Heart left ventricle (tissue), 16 donors: ENCODE measurements around the gene CDK6. TPM values are rescaled to one million over a fixed set of nuclear protein-coding genes. Genes with fewer than 3 reads are reported as not detected.

Source experiments
- ATAC-seq, 4 donors: fragments of 200-7000 bp; cut with Tn5 transposase; one replicate each; pipeline ENCODE4 v1.9.1; 2020 to 2022; ENCODE audit warnings: moderate library complexity in 4 of 4, mild to moderate bottlenecking in 3 of 4, moderate number of reproducible peaks in 1 of 4
- DNase-seq, 5 donors: peaks; one replicate each; pipeline ENCODE4 v3.0.0-alpha.2; 2020
- H3K27ac ChIP-seq, 12 donors: fragments of 200-600 bp; sonication (generic) in 4 of 12; one replicate each; pipeline versions ENCODE4 v1.5.0 to v1.8.0; 2016 to 2022; ENCODE audit warnings: mild to moderate bottlenecking in 2 of 12
- H3K27me3 ChIP-seq, 9 donors: fragments of 200-600 bp; sonication (generic) in 2 of 9; one replicate each; pipeline versions ENCODE4 v1.5.1 to v1.8.0; 2016 to 2022; ENCODE audit warnings: mild to moderate bottlenecking in 3 of 9
- H3K36me3 ChIP-seq, 9 donors: fragments of 200-600 bp; sonication (generic) in 2 of 9; one replicate each; pipeline versions ENCODE4 v1.5.0 to v1.8.0; 2018 to 2022; ENCODE audit warnings: mild to moderate bottlenecking in 2 of 9
- H3K4me1 ChIP-seq, 12 donors: fragments of 200-600 bp; sonication (generic) in 4 of 12; one replicate each; pipeline versions ENCODE4 v1.5.0 to v1.8.0; 2016 to 2022; ENCODE audit warnings: mild to moderate bottlenecking in 3 of 12
- H3K4me3 ChIP-seq, 12 donors: fragments of 200-600 bp; sonication (generic) in 4 of 12; one replicate each; pipeline versions ENCODE4 v1.5.0 to v1.8.0; 2017 to 2022; ENCODE audit warnings: mild to moderate bottlenecking in 9 of 12, moderate library complexity in 4 of 12
- H3K9me3 ChIP-seq, 12 donors: fragments of 200-600 bp; sonication (generic) in 4 of 12; one replicate each; pipeline versions ENCODE4 v1.5.0 to v1.8.0; 2016 to 2022; ENCODE audit warnings: mild to moderate bottlenecking in 1 of 12
- CTCF ChIP-seq, 12 donors: fragments of 200-600 bp; sonication (generic) in 4 of 12; IDR thresholded peaks; one replicate each; pipeline versions ENCODE4 v1.5.0 to v1.8.0; 2018 to 2022; ENCODE audit warnings: antibody characterized with exemption in 12 of 12, mild to moderate bottlenecking in 5 of 12
- POLR2A ChIP-seq, 2 donors: fragments of 450-650 bp; IDR thresholded peaks; one replicate each; pipeline ENCODE4 v1.6.1; 2017; ENCODE audit warnings: antibody characterized with exemption in 2 of 2, mild to moderate bottlenecking in 2 of 2, moderate library complexity in 2 of 2
- WGBS, 4 donors: extraction: QIAGEN DNeasy Blood & Tissue Kit in 2 of 4; methylation state at CpG; one replicate each; pipeline versions ENCODE4 v1.1.5 to v1.1.7; 2013 to 2018; 5-methylcytosine and 5-hydroxymethylcytosine counted together
- intact Hi-C, 10 donors: fragments of 100-400 bp; cut with DNase I; formaldehyde crosslinking; loops; one replicate each; pipeline versions ENCODE4 v1.11.1 to v1.14.2; 2022
- polyA plus RNA-seq, 2 donors: library from polyadenylated mRNA; stranded (reverse); fragments of 200-250 nt; gene quantifications; one replicate each; pipeline ENCODE4 v1.2.3, GENCODE V29; 2013
- total RNA-seq, 9 donors: library from RNA; depleted of rRNA in 2 of 9; stranded (reverse); fragments of >200 nt in 2 of 9; fragmentation: NEBNext Ultra II Directional in 3 of 9; extraction: Animal tissue kit (Norgen Biotek cat#: 25700) in 3 of 9; gene quantifications; one replicate each; pipeline versions ENCODE4 v1.1.0 to v1.2.4, GENCODE V29; 2016 to 2023
- donor health status: ischemic (EF 13 %, LVEDD 7.1; RV severe dilation, severe dysfunction).
- donor health status: healthy with polysubstance abuse.
- donor health status: DM: no; HTN: yes; CAD: no.
- donor health status: DM: no; HTN: no; CAD: no.
- donor health status: ischemic (EF 25% LVEDD 6.9; RV normal size, moderate dysfunction).
- donor health status: ischemic (EF 25% LVEDD 5.7; RV mildly dilated, moderate dysfunction).
- donor health status: healthy.
- donor health status: DM: yes; HTN: yes; CAD: no.
- donor health status: ischemic (EF 35%, LVEDD 5.7; RV mildly dilated, moderate dysfunction).
- donor health status: nonischemic (EF 11% LVEDD 7.7; RV severe dilation, severe dysfunction).
- donor health status: DM: yes; HTN: yes; CAD: no.
- donor health status: PGD.
- donor health status: ischemic (EF 29% LVEDD 5.4; RV normal size, mild dysfunction).
- donor health status: nonischemic (EF 23%, LVEDD 6.1; RV moderate dilation, normal function).

CDK6 gene
- total and polyA plus RNA-seq, 11 donors, result 2.2 to 40.5 (median 18.7) TPM

DNA sequence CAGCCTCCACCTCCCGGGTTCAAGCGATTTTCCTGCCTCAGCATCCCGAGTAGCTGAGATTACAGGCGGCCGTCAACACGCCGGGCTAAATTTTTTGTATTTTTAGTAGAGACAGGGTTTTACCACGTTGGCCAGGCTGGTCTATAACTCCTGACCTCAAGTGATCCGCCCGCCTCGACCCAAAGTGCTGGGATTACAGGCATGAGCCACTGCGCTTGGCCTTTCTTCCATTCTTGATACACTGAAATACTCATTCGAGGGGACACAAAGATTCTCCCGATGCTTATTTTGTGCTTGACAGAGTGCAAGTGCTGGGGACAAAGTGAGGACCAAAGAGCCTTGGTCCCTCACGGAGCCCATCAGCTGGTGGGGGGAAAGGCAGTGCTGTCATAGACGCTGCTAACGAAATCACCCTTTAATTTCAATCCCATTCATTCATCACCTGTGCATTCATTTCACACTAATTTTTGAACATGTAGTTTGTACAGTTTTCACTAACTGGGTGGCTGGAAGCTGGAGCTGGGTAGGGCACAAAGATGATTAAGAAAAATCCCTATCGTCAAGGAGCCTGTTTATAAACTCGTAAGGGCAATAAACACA is 245.6 kb downstream of the CDK6 start:
- peak in 1 of 5 donors; percentile 24 for DNase-seq
- WGBS, 4 donors, result 40 to 48% (median 43%) methylated on average over 19 of the region's 19 CpGs
- peak overlapping the region; percentile 63 to 98 (median 90) for H3K4me3 ChIP-seq
- no peak for TF ChIP-seq CTCF (IDR thresholded peaks at IDR 0.05)
- TF ChIP-seq POLR2A (IDR thresholded peaks at IDR 0.05), result no peak
- peak overlapping the region in 10 of 12 donors; percentile 88 to 98 (median 93) for H3K27ac ChIP-seq
- no peaks in the 10 kb centered on the region for H3K36me3 ChIP-seq
- no peaks in the 10 kb centered on the region for H3K27me3 ChIP-seq
- H3K9me3 ChIP-seq, result no peaks in the 10 kb centered on the region
- no peak for ATAC-seq
- intact Hi-C loops, result loop anchor here in 1 of 10 donors (2.0 kb wide), 1 partner anchor 62 kb away; the partner anchor contains the start of genes PEX1 and RBM48
- H3K4me1 ChIP-seq, result peaks cover 5 to 41% (median 28%) of the 10 kb centered on the region in 12 donors

DNA sequence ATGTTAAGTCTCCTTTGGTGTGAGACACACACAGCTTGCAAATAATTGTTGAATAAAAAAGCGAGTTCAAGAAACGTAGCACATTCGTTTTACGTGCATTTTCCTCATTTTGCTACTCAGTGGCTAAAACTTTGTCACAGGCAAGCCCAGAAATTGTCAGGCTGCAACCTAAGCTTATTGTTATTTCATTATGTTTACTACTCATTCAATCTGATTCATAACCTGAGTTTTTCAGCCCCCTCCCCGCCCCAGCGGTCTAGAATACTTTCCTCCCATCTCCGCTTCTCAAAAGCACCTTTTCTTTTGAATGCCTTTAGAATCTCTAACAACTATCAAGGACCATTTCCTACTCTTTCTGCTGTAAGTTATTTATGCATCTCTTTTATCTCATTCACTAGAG is 247.3 kb downstream of the CDK6 start:
- intact Hi-C loops, result loop anchor here in 2 of 10 donors (5.0 kb wide), 2 partner anchors 57 to 62 kb away; partner anchors contain the start of genes PEX1 (in 1 of the 2) and RBM48 (in 1 of the 2)
- WGBS, 4 donors, result 39 to 51% (median 48%) methylated on average over 7 of the region's 7 CpGs
- DNase-seq, result no peak
- Histone ChIP-seq H3K27me3 (no peaks in the 10 kb centered on the region), H3K27ac (peak overlapping the region in 7 of 12 donors; percentile 88 to 98 (median 93)), H3K4me1 (peaks cover 5 to 53% (median 34%) of the 10 kb centered on the region in 12 donors), H3K4me3 (peak overlapping the region; percentile 63 to 98 (median 90)), H3K9me3 (no peaks in the 10 kb centered on the region), H3K36me3 (no peaks in the 10 kb centered on the region)
- no peak for ATAC-seq
- TF ChIP-seq CTCF (IDR thresholded peaks at IDR 0.05), result no peak
- TF ChIP-seq POLR2A (IDR thresholded peaks at IDR 0.05), result no peak

GRCh38 chr7:92588561-92588960 is 247.8 kb downstream of the CDK6 start:
- Histone ChIP-seq H3K4me3 (peak overlapping the region in 9 of 12 donors; percentile 78 to 92 (median 90)), H3K9me3 (no peaks in the 10 kb centered on the region), H3K27ac (peak overlapping the region in 1 of 12 donors; percentile 93), H3K36me3 (no peaks in the 10 kb centered on the region), H3K4me1 (peaks cover 5 to 53% (median 34%) of the 10 kb centered on the region in 12 donors), H3K27me3 (no peaks in the 10 kb centered on the region)
- TF ChIP-seq CTCF (IDR thresholded peaks at IDR 0.05), result no peak
- no peak for TF ChIP-seq POLR2A (IDR thresholded peaks at IDR 0.05)
- WGBS, 4 donors, result 82 to 87% (median 85%) methylated on average over 9 of the region's 9 CpGs
- DNase-seq (no peak), ATAC-seq (no peak)
- intact Hi-C loops, result loop anchor here in 2 of 10 donors (5.0 kb wide), 2 partner anchors 56 to 61 kb away; partner anchors contain the start of genes PEX1 (in 1 of the 2) and RBM48 (in 1 of the 2)

GRCh38 chr7:92586841-92587240 is 249.5 kb downstream of the CDK6 start:
- Histone ChIP-seq H3K4me1 (peaks cover 5 to 53% (median 34%) of the 10 kb centered on the region in 12 donors), H3K27ac (peak overlapping the region in 6 of 12 donors; percentile 8 to 55 (median 42)), H3K27me3 (no peaks in the 10 kb centered on the region), H3K36me3 (no peaks in the 10 kb centered on the region), H3K4me3 (peak overlapping the region in 1 of 12 donors; percentile 12), H3K9me3 (no peaks in the 10 kb centered on the region)
- peak in 1 of 4 donors; percentile 57 for ATAC-seq
- TF ChIP-seq POLR2A (IDR thresholded peaks at IDR 0.05) (no peak), CTCF (IDR thresholded peaks at IDR 0.05) (no peak)
- 43 to 47% (median 45%) methylated on average over 4 of the region's 4 CpGs for WGBS, 4 donors
- intact Hi-C loops, result loop anchor here in 2 of 10 donors (5.0 kb wide), 2 partner anchors 55 to 60 kb away; partner anchors contain the start of genes PEX1 (in 1 of the 2) and RBM48 (in 1 of the 2)
- no peak for DNase-seq
